Stimulated activated CD8-positive, alpha-beta memory T cell treated with anti-CD3 and anti-CD28 coated beads, Interleukin-2, amount 100 ng/mL, for 1 hour (primary cell): ENCODE measurements around the gene MAP3K15.

Source experiments
- DNase-seq, 2 donors: peaks; one replicate each; pipeline ENCODE4 v3.0.0-alpha.2; 2020; ENCODE audit warnings: low read depth in 2 of 2

Gene MAP3K15

DNA sequence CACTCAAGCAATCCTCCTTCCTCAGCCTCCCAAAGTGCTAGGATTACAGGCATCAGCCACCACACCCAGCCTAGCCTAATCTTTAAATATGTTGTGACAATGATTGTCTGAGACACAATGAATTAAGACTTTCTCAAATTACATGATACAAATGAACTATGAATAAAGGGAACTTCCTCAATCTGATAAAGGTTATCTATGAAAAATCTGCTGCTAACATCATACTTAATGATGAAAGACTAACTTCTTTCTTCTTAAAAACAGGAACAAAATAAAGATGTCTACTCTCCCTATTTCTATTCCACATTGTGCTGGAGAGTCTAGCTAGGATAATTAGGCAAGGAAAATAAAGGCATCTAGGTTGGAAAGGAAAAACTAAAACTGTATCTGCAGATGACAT is 111.6 kb downstream of the MAP3K15 start:
- DNase-seq = no peak

DNA sequence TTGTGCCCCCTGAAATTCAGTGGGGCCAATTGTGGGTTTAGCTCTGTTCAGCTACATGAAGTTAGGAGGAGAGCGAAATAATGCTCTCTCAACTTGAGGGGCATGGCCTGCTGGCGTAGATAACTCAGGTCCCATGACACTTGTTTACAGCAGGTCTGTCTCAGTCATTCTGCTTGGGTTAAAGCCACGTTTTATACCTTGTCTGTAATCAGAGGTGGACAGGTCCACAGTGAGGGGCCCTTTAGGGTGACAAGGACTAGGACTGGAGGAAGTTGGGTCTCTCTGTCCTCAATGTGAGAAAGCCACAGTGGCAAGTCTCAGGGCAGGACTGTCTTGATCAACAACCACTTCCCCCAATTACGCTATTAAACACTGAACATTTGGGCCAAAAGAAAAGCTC is 122.6 kb downstream of the MAP3K15 start:
- DNase-seq = no peak

DNA sequence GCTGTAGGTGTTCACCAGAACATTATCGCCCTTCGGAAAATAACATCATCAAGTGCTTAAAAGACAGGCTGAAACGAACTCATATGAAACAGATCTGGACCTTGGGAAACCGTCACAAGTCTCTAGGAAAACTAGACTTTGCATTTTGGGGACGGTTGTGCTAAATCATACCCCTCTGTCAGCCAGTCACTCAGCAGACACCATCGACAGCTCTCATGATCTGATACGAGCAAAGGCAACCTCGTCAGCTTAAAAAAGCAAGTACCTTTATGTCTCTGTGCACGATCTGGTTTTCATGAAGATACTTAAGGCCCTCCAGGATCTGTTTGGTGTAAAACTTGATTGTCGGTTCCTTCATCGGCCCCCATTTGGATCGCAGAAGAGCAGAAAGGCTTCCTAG is 123.2 kb downstream of the MAP3K15 start:
- DNase-seq = no peak

DNA sequence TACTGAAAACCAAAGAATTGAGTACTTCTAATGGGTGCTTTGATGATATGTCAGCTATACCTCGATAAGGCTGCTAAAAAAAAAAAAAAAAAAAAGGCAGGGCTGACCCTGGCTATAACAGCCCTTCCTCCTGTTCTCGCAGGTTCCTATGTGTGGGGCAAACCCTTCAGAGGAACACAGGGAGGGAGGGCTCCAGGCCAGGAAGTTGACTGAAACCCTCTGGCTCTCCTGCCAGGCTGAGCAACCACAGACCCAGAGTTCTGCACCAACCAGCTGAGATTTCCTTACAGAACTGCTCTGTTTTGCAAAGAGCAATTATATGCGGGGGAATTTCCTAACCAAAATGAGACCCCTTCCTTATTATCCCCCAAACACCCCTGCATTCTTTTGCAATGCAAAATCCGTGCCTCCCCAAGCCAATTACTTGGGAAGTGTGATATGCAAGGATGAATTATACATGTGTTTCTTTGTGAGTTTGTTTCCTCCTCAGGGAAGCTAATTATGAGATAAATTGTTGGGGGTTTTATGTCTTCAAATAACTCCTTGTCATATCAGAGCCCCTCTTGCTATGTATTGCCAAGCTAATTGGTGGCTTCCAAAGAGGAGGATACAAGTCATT is 126.0 kb downstream of the MAP3K15 start:
- no peak for DNase-seq

DNA sequence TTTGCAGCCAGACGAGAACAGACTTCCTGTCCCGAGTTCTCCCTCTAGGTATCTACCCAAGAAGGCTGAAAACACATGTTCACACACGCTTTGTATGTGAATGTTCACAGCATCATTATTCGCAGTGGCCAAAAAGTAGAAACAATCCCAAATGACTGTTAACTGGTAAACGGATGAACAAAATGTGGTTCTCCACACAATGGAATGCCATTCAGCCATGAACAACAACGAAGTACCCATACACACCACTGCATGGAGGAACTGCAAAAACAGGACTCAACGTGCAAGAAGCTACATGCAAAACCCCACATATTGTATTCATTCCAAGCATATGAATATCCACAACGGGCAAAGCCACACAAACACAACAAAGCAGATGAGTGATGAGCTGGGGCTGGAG is 126.6 kb downstream of the MAP3K15 start:
- no peak for DNase-seq

DNA sequence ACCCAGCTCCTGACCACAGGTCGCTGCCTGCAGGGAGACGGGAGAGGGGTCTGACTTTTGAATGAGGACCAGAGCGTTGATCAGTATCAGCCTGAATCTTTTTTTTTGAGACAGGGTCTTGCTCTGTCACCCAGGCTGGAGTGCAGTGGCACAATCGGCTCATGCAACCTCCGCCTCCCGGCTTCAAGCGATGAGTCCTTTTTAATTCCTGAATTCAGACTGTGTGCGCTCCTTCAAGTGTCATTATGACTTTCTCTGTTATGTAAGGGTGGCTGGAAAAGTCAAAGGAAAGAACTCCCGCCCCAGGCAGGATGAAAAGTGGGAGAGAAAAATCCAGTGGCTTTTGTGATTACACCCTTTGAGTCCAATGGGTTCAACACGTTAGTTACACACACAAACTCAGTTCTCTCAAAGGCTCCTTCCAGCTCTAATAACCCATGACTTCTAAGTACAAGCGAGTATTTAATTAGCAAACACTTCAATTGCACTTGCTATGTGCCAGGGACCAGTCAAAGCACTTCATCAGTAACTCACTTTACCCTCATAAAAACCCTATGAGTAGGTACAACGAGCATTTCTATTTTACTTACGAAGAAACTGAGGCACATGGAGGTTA is 127.1 kb downstream of the MAP3K15 start:
- no peak for DNase-seq

DNA sequence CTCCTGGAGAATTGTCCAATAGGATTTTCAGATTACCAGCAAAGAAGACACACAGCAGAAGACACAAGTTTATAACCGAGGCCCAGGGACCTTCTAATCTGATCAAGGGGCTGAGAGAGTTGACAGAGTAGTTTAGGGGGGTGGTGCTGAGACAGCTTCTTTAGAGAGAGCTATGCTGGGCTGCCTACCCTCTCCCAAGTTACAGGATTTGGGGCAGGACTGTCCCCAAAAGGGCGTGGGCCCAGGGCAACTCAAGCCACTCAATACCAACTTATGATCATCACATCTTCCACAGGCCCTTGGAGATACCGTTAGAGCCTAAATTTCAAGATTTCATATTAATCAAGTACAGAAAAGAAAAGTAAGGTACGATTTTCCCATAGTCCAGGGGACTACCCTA is 128.6 kb downstream of the MAP3K15 start:
- no peak for DNase-seq

DNA sequence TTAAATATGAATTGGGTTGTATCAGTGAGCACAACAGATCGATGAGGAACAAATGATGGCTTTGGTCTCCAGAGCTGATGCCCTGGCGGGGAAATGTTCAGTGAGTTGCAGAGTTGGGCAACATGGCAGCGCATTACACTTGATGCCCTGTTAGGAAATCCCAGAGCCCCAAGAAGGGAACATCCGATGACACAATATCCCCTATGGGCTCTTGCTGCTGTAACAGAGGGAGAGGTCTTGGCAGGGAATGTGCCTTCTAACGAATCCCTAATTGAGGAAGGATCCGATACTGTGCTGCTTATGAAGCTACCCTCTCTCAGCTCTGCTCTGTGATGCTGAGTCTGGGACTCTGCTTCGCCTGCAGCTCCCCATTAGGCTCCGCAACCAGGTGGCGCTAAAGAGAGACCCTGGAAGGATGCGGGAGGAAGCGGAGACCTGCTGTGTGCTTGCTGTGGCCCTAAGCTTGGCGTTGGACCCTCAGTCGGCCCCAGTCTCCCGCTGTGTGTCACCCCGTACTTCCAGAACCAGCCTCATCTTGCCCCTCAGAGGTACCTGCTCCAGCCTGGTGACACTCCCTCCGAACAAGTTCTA is 132.7 kb downstream of the MAP3K15 start:
- peak in 1 of 2 donors; percentile 17 for DNase-seq

DNA sequence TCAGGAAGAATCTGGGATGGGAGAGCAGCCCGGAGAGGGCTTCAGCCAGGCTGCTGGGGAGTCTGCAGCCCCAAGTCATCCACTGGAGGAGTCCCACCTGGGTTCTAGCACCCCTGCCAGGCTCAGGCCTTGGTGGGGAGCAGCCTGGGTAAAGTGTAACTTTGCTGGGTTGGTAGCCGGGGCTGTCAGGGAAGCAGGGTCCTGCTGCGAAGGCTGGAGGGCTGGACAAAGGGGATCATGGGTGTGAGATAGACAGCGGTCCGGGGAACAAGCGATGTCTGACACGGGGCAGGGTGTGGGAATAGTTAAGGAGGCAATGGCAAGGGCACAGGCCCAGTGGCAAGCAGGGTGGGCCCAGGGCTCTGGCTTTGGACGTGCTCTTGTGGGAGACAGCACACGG is 134.0 kb downstream of the MAP3K15 start:
- no peak for DNase-seq

DNA sequence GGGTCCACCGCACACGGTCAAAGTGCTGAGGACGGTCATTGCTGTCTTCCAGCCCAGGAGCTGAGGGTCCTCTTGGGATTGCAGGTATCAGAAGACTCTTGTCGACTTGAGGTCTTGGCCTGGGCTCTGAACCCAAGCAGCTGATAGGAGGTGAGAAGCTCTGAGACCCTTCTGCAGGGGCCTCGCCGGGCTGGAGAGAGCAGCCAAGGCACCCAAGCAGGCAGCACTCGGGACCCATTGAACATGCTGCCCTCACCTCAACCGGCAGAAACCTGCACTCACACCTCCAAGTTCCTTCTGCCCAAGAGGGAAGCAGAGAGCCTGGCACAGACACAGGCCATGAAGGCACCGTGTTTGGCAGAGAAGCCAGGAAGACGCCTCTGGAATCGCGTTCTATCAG is 137.5 kb downstream of the MAP3K15 start:
- no peak for DNase-seq

DNA sequence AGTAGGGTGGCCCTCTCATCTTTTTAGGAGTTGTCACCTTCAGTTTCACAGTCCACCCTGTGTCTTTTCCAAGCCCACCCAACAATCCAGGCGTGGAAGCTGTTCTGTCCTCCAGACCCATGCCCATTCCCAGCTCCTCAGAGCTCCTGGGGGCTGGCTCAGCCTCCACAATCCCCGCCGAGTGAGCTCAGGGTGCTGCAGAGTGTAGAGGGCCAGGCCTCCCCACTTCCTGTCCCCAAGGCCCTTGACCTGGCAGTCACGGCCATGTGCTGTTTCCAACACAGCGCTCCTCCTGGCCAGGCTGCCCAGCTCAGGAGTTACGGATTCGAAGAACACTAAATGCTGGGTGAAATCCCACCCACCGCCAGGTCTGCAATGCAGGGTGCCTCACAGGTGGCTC is 139.8 kb downstream of the MAP3K15 start:
- DNase-seq = no peak

DNA sequence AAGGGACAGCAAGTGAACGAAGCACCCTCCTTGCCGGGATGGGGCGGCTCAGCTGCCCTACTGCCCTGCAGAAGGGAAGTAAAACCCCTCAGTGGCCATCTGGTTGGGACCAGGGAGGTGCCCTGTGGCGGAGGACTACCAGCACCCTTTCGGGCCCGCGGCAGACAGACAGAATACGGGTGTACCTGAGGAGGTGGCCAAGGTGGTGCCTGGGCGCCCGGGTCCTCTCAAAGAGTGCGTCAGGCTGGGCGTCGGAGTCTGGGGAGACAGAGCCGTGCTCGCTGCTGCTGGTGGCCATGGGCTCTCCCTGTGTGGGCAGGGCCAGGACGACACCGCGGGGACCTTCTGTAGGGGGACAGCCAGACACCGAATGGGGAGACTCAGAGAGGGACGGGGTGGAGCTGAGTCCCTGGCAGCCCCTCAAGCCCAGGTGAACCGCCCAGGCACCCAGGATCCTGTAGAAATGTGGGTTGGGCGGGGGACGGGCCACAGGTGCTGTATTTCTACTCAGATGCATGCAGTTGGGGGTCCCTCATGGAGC is 141.9 kb downstream of the MAP3K15 start:
- no peak for DNase-seq

DNA sequence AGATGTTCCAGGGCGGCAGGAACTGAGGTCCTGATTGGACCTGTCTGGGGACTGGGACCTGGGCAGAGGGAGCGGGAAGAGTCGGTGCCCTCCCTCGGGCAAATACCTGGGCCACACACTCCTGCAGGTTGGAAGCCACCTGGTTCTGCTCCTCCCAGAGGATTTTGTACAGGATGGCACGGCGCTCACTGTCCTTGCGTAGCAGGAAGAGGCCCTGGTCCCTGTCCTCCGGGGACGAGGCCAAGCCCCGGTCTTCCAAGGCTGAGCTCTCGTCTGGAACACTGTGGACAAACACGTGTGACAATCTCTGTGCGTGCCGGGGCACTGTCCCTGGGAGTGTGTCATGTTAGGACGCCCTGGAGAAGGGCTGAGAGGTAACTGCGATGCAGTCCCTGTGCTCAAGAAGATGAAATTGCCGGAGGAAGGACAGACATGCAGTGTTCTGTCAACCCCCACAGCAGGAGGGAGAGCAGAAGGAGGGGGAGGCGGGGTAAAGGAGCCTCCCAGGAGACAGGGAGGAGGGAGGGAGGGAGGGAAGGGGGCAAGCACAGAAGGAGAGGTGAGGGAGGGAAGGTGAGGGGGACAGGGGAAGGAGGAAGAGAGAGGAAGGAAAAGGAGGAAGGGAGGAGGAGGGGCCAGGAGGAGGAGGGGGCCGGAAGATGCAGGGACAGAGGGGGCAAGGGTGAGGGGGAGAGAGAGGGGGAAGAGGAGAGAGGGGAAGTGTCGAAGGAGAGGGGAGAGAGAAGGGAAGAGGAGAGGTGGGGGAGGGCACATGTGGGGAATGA is 142.6 kb downstream of the MAP3K15 start:
- DNase-seq = no peak

DNA sequence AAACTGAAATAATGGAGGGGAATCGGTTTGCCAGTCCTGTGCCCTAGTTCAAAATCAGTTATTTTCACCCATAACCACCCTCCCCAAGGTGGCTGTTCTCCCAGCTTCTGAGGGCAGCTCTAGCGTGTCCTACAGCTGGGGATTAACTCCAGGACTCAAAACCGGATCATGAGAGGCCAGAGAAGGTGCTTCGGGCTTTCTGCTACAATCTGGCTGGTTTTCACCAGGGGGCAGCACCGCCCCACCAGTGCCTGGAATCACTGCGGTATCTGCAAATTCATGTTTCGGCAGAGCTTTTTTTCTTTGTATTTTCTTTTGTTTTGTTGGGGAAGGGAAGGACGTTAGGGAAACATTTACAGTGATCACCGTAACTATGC is 143.2 kb downstream of the MAP3K15 start:
- peak; percentile 20 to 35 for DNase-seq

DNA sequence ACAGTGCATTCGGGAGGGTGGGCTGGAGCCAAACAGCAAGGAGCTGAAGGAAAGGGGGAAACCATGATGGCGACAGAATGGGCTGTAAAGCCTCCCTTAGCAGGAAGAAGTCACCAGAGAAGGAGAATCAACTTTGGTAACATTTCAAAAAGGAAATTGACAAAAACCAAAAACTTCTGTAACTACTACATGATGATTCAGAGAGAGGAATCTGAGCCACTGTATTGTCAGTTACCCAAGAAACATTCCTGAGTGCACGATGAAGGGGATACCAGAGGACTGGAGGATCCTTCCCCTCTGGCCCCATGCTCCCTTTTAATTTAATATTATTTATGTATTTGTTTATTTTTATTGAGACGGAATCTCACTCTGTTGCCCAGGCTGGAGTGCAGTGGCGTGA is 145.2 kb downstream of the MAP3K15 start:
- no peak for DNase-seq

DNA sequence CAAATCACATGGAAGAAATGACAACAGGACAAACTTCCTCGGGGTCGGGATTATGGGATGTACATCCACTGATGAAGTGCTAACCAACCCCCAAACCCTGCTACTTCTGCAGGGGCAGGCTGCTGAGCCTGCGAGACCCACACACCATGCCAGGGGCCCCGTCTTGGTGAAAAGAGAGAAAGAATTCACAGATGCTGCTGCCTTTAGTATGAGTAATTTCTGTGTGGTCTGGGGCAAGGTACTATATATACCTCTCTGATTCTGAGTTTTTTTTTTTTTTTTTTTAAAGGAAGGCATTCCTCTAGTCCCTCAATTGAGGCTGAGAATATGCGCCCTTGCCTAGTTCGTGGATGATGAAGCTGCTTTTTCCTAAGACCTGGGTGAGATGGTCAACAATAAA is 146.7 kb downstream of the MAP3K15 start:
- DNase-seq = no peak

DNA sequence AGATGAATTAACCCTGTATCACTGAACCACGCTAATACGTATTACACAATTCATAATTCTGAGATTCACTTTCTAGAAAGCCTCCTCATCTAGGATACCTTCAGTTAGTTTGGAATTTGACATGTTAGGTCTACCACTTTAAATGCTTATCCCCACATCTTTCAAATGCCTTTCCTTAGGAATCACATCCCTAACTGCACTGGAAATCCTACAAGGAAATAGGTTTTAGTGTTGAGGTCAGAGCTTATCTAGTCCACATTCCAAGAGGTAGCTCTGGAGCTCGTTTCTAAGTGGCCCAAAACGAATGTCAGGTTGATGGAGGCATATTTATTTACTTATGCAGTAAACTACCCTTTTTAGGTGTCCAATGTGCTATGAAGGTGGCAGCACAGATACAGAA is 153.6 kb downstream of the MAP3K15 start:
- no peak for DNase-seq

DNA sequence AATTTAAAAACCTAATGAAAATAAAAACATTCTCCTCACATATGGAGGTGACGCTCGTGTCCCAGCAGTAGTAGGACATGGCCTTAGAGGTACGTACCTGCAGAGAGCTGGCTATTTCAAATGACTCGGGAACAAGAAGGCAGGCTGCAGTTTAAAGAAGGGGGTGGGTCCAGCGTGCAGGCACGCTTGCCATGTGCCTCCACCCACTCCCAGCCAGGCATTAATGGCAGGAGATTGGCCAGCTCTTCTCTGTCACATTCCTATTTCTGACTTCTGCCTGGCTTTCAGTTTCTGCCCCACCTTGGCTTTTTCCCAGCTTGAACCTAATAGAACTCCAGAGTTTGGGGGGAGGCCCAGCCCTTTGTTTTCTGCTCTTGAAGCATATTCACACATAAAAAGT is 154.4 kb downstream of the MAP3K15 start:
- DNase-seq = no peak

DNA sequence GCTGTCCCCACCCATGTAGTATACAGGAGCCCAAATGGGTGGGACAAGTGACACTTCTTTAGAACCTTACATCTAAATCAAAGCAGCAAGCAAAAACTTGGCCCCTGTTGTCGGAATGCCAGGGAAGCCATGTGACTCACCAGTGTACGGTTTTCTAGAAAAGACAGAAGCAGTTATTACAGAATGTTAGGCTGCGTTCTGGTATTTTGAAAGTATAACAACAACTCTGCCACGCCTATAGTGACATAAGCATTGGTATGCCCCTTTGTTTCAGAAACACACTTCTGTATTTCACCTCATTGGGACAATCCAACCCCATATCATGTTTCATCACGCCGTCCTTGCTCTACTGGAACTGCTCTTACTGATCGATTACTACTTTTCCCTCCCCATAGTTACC is 156.8 kb downstream of the MAP3K15 start:
- no peak for DNase-seq

DNA sequence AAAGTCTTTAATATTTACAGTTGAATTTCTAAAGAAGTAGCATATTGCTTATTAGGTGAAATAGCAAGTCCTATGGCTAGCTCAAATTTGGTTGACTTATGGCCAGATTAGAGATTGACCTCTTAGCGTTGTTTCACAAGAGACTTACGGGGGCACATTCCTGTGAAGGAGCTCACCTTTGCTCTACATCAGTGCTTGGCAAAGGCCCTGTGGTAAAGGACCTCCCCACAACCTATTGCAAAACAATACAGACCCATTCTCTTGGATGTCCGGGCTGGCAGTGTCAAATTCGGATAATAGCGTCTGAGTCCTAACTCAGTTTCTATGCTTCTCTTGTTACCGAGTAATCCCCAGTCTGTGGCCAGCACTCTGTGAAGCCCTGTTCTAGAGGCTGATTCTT is 160.7 kb downstream of the MAP3K15 start:
- no peak for DNase-seq

DNA sequence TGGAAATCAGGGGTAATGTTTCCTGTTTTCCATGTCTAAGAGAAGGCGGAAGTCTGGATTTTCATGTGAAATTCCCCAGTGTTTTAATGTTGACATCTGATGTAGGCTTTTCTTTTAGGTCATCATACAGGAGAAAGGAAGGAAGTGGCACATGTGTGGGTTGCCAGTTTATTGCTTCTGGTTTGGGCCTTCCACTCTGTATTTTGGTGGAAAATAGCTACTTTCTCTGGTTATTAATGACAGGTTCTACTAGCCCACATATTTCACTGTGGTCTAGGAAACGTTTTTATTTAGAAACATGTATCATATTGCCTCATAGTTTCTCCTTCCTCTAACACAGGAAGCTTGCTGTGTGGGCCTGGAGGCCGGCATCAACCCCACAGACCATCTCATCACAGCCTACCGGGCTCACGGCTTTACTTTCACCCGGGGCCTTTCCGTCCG is 164.3 kb downstream of the MAP3K15 start:
- no peak for DNase-seq

DNA sequence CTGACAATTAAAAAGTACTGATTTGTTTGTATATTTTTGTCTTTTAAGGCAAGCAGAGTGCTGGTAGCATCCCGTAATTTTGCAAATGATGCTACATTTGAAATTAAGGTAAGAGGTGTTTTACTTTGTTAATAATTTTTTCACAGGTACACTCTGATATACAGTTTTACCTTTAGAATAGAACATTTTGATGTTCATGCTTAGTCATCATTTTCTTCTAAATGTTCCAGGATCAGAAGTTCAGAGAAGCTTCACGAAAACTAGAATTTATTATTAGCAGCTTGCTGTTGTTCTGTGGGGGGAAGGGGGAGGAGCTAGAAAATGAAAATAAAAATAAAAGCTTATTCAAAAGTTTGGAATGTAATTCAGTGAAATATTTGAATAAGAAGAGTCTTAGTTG is 166.0 kb downstream of the MAP3K15 start:
- no peak for DNase-seq

DNA sequence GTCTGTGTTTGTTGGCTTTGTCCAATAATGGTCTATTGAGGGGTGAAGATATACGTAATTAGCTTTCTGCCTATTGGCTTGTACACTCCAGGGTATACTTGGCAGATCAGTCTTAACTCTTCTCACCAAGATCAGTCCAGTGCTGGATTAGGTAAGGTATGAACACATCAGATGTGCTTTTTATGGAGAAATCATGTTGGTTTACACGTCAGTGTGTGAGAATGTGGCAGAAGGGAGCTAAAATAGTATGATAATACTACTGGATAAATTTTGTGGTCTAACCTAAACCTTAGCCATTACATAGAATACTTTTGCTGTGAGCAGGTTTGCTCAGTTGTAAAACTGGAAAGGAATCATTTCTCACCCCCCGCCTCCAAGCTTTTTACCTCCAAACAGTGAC is 167.4 kb downstream of the MAP3K15 start:
- no peak for DNase-seq
